Loucy (cell line): ENCODE results near the gene SH2D4B.

Experiments
- H2AFZ ChIP-seq: fragments of 200-600 bp; sonication (generic); 2 replicates; pipeline ENCODE4 v1.6.0; 2016; ENCODE audit warnings: antibody characterized with exemption, mild to moderate bottlenecking, low read length, moderate library complexity
- H3F3A ChIP-seq: fragments of 200-600 bp; 2 replicates; pipeline ENCODE4 v1.6.0; 2016; ENCODE audit warnings: antibody characterized with exemption, low read depth, mild to moderate bottlenecking
- H3K27me3 ChIP-seq: fragments of 200-600 bp; sonication (generic); 2 replicates; pipeline ENCODE4 v1.6.1; 2014; ENCODE audit warnings: low read length, mild to moderate bottlenecking; ENCODE audit not compliant: insufficient read depth, poor library complexity, severe bottlenecking
- H3K36me3 ChIP-seq: fragments of 200-600 bp; sonication (generic); 2 replicates; pipeline ENCODE4 v1.6.1; 2016; ENCODE audit warnings: low read length; ENCODE audit not compliant: insufficient read depth
- H3K4me1 ChIP-seq: fragments of 200-600 bp; sonication (generic); 2 replicates; pipeline ENCODE4 v1.5.1; 2014; ENCODE audit warnings: low read length, mild to moderate bottlenecking; ENCODE audit not compliant: insufficient read depth, poor library complexity, severe bottlenecking
- H3K4me2 ChIP-seq: fragments of 200-600 bp; sonication (generic); 2 replicates; pipeline ENCODE4 v1.6.0; 2014; ENCODE audit warnings: antibody characterized with exemption, low read length, low read depth, mild to moderate bottlenecking; ENCODE audit not compliant: poor library complexity, severe bottlenecking
- H3K4me3 ChIP-seq: fragments of 200-600 bp; sonication (generic); 2 replicates; pipeline ENCODE4 v1.5.1; 2014; ENCODE audit warnings: low read length, mild to moderate bottlenecking, mixed read lengths; ENCODE audit not compliant: poor library complexity, severe bottlenecking
- H3K79me2 ChIP-seq: fragments of 200-600 bp; sonication (generic); 2 replicates; pipeline ENCODE4 v1.6.1; 2014; ENCODE audit warnings: low read length; ENCODE audit not compliant: insufficient read depth
- H3K9ac ChIP-seq: fragments of 200-600 bp; sonication (generic); 2 replicates; pipeline ENCODE4 v1.6.0; 2014; ENCODE audit warnings: mild to moderate bottlenecking, low read depth, low read length, moderate library complexity; ENCODE audit not compliant: poor library complexity, severe bottlenecking
- H3K9me2 ChIP-seq: fragments of 200-600 bp; sonication (generic); replicated peaks from 2 replicates; pipeline ENCODE4 v1.6.1; 2016; ENCODE audit warnings: low read depth, low read length, mixed read lengths
- H3K9me3 ChIP-seq: fragments of 200-600 bp; sonication (generic); 2 replicates; pipeline ENCODE4 v1.6.1; 2014; ENCODE audit warnings: mild to moderate bottlenecking, antibody characterized with exemption, low read length, low read depth; ENCODE audit not compliant: insufficient read depth
- H4K20me1 ChIP-seq: fragments of 200-600 bp; sonication (generic); 2 replicates; pipeline ENCODE4 v1.6.0; 2014; ENCODE audit warnings: antibody characterized with exemption, low read length, mild to moderate bottlenecking; ENCODE audit not compliant: insufficient read depth, poor library complexity, severe bottlenecking
- EZH2phosphoT487 ChIP-seq: fragments of 200-600 bp; IDR thresholded peaks from 2 replicates; pipeline ENCODE4 v1.6.1; 2018; ENCODE audit warnings: antibody characterized with exemption, mild to moderate bottlenecking, moderate library complexity, borderline replicate concordance
- TF ChIP-seq, protein P1 (sequence below): fragments of 200-600 bp; sonication (generic); conservative IDR thresholded peaks from 2 replicates; pipeline ENCODE4 v1.5.1; 2014; ENCODE audit warnings: mild to moderate bottlenecking, antibody characterized with exemption, low read length

The SH2D4B gene

DNA sequence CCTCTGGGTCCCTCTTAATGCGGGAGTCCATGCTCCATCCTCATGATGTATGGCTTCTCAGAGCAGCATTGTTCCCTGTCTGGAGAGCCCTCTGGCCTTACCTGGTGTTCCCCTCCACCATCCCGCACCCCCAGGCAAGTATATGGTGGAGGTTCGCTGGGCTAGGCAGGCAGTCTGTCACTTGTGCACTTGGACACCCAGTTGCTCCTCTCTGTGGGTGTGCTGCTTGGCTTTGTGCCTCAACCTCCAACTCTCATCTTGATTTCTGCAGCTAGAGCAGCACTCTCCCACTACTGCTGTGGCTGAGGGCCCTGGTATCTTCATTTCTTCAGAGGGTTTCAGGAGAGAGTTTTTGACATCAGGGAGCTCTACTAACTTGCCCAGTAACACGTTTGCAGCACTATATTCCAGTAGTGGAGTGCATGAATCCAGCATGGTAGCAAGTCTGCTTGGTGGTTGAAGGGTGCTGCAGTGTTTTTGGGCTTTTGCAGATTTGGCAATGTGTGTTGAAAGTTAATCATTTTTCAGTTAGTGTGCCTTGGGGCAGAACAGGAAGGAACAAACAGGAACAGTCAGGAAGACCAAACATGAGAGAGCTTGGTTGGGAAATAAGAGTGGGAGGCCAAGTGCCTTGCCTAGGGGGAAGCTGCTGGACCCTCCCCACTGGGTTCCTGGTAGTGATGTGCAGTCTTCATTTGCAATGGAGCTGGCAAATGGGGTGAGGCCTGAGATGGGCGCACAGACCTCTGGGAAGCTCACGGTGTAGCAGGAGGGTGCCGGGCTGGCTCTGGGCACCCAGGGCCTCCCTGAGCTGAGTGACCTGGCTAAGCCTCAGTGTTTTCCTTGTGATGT, 46.2 kb upstream of the SH2D4B start:
- Histone ChIP-seq H3K4me3 (no peak overlapping the region), H3K36me3 (peaks cover 49% of the 10 kb centered on the region; the same call in 1 of the 2 replicates), H4K20me1 (no peaks in the 10 kb centered on the region), H3K27me3 (no peaks in the 10 kb centered on the region), H3K79me2 (peaks cover 65% of the 10 kb centered on the region), H3F3A (peaks cover 11% of the 10 kb centered on the region), H3K9me3 (peaks cover 3% of the 10 kb centered on the region; the same call in 1 of the 2 replicates), H3K4me2 (no peak overlapping the region), H3K4me1 (peaks cover 31% of the 10 kb centered on the region), H3K9me2 (no peaks in the 10 kb centered on the region), H3K9ac (no peak overlapping the region), H2AFZ (no peak overlapping the region)
- TF ChIP-seq, protein P1, sequence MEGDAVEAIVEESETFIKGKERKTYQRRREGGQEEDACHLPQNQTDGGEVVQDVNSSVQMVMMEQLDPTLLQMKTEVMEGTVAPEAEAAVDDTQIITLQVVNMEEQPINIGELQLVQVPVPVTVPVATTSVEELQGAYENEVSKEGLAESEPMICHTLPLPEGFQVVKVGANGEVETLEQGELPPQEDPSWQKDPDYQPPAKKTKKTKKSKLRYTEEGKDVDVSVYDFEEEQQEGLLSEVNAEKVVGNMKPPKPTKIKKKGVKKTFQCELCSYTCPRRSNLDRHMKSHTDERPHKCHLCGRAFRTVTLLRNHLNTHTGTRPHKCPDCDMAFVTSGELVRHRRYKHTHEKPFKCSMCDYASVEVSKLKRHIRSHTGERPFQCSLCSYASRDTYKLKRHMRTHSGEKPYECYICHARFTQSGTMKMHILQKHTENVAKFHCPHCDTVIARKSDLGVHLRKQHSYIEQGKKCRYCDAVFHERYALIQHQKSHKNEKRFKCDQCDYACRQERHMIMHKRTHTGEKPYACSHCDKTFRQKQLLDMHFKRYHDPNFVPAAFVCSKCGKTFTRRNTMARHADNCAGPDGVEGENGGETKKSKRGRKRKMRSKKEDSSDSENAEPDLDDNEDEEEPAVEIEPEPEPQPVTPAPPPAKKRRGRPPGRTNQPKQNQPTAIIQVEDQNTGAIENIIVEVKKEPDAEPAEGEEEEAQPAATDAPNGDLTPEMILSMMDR = no peak
- TF ChIP-seq EZH2phosphoT487 = no peak

- H3K9ac ChIP-seq = peak overlapping the region; percentile 16
- peaks cover 52% of the 10 kb centered on the region; the same call in 1 of the 2 replicates for H3K36me3 ChIP-seq
- H3F3A ChIP-seq = peaks cover 11% of the 10 kb centered on the region
- no peak for TF ChIP-seq EZH2phosphoT487
- peak overlapping the region; percentile 58 for H3K4me2 ChIP-seq
- peaks cover 9% of the 10 kb centered on the region; the same call in 1 of the 2 replicates for H3K9me3 ChIP-seq
- no peaks in the 10 kb centered on the region for H4K20me1 ChIP-seq
- no peaks in the 10 kb centered on the region for H3K9me2 ChIP-seq
- no peak overlapping the region for H2AFZ ChIP-seq
- H3K4me3 ChIP-seq = peak overlapping the region; percentile 53
- H3K79me2 ChIP-seq = peaks cover 64% of the 10 kb centered on the region; the same call in 1 of the 2 replicates
- no peaks in the 10 kb centered on the region for H3K27me3 ChIP-seq
- H3K4me1 ChIP-seq = peaks cover 24% of the 10 kb centered on the region
These were observed 44.7 kb upstream of the SH2D4B start for GRCh38 chr10:80492848-80493521.

DNA sequence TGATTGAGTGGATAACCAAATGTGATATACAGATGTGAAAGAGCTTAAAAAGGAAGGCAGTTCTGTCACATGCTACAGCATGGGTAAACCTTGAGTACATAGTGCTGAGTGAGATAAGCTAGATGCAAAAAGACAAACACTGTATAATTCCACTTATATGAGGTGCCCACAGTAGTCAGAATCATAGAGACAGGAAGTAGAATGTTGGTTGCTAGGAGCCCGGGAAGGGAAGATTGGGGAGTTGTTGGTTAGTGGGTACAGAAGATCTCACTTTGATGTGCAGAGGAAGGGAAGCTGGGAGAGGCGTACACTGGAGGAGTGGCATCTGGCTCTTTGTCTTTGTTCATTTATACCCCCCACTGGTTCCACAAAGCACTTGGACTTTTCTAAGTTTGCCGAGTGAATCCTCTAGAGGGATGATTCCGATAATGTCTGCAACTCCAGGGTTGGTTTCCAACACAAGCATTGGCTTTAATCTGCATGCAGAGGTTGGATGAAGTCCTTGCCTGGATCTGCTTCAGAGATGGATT, 44.1 kb upstream of the SH2D4B start:
- Histone ChIP-seq H3K36me3 (peaks cover 50% of the 10 kb centered on the region; the same call in 1 of the 2 replicates), H2AFZ (peak overlapping the region; percentile 25; the same call in 1 of the 2 replicates), H3K9me2 (no peaks in the 10 kb centered on the region), H3K27me3 (no peaks in the 10 kb centered on the region), H4K20me1 (no peaks in the 10 kb centered on the region), H3K4me1 (peaks cover 27% of the 10 kb centered on the region), H3F3A (peaks cover 11% of the 10 kb centered on the region), H3K79me2 (peaks cover 64% of the 10 kb centered on the region; the same call in 1 of the 2 replicates), H3K4me2 (peak overlapping the region; percentile 58), H3K9me3 (peaks cover 9% of the 10 kb centered on the region; the same call in 1 of the 2 replicates), H3K4me3 (peak overlapping the region; percentile 53), H3K9ac (peak overlapping the region; percentile 52)
- TF ChIP-seq, protein P1 = no peak
- TF ChIP-seq EZH2phosphoT487 = no peak
